ENCODE measurements around the gene CBX4.

The CBX4 gene

GRCh38 chr17:79796444-79796762 lies 42.8 kb downstream of the CBX4 start:
- TF ChIP-seq, protein P1, sequence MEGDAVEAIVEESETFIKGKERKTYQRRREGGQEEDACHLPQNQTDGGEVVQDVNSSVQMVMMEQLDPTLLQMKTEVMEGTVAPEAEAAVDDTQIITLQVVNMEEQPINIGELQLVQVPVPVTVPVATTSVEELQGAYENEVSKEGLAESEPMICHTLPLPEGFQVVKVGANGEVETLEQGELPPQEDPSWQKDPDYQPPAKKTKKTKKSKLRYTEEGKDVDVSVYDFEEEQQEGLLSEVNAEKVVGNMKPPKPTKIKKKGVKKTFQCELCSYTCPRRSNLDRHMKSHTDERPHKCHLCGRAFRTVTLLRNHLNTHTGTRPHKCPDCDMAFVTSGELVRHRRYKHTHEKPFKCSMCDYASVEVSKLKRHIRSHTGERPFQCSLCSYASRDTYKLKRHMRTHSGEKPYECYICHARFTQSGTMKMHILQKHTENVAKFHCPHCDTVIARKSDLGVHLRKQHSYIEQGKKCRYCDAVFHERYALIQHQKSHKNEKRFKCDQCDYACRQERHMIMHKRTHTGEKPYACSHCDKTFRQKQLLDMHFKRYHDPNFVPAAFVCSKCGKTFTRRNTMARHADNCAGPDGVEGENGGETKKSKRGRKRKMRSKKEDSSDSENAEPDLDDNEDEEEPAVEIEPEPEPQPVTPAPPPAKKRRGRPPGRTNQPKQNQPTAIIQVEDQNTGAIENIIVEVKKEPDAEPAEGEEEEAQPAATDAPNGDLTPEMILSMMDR (conservative IDR thresholded peaks at IDR 0.05), result no peak
- H3K27ac ChIP-seq, result peak overlapping the region; percentile 95

DNA sequence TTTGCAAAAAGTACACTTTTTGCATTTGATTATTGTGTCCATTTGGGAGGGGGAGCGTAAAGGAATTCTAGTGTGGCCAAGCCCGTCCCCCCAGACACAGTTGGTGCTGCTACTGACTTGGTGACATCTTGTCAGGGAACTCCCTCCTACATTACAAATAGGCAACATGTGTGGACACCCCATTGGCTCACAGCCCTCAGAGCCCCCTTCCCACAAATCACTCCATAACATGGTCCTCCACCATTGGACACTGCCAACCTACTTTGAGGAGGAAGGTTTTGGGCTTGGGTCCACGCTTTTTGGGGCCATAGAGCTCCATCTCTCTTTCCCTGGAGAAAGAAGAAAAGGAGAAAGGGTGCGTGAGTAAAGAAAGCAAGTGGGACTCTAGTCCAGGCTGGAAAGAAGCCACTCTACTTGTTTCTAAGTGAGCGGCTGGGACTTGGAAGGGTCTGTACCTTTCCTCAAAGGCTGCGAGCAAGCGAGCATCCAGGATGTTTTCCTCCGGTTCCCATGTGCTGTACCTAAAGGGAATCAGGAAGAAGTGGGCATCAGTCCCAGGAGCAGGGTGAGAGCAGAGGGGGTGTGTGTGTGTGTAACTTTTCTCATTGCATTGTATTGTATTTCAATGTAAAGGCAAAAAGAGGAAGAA lies 43.3 kb downstream of the CBX4 start:
- TF ChIP-seq, protein P1 (conservative IDR thresholded peaks at IDR 0.05), result no peak
- peak overlapping the region; percentile 95 for H3K27ac ChIP-seq

DNA sequence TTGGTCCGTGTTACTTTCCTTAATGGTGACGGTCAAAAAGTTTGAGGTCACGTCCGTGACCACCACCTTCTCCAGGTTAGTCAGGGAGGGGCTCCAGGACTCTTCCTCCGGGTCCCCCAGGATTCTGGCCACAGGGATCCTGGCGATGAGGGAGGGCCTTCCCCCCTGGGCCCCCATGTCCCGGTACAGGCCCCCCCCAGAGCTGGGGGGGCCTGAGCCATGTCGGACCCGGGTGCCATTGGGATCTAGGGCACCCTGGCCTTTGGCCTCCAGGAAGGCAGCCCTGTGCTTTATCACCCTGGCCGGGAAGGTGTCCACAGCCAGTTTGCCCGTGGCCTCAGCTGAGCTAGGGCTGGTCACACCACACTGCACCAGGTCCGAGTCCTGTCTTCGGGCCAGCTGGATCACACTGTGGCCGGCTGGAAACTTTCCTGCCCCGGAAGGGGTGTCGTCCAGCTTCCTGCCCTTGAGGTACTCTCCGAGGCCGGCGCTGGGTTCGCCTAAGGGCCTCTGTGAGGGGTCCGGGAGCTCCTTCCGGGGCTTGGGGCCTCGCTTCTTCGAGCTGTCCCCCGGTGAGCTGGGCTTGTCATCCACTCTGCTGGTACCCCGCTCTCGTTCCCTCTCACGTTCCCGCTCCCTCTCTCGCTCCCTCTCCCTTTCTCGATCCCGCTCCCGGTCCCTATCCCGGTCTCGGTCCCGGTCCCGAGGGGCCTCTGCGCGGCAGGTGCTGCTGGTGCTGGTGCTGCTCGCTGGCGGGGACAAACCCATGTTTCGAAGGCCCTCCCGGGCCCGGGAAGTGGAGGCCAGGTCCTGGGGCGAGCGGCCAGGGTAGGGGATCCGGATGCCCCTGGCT lies 44.4 kb downstream of the CBX4 start:
- H3K27ac ChIP-seq, result peak overlapping the region; percentile 95
- TF ChIP-seq, protein P1 (conservative IDR thresholded peaks at IDR 0.05), result no peak

DNA sequence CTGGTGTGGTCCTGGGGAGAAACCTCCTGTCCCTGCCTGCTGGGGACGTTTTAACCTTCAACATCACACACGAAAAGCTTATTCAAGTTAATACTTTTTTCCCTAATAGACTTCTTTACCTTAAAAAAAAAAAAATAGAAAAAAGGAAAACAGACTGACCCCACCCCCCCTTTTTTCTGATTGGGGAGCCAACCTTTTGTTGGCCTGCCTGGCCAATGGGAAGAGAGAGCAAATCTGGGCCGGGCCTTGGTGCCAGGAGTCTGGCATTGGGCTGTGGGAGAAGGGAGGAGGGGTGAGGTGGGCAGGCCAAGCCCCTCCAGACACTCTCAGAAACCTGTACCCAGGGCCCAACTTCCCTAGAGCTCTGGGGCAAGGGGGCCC lies 45.3 kb downstream of the CBX4 start:
- TF ChIP-seq, protein P1 (conservative IDR thresholded peaks at IDR 0.05), result no peak
- H3K27ac ChIP-seq, result peak overlapping the region; percentile 95; the same call in 1 of the 2 replicates

DNA sequence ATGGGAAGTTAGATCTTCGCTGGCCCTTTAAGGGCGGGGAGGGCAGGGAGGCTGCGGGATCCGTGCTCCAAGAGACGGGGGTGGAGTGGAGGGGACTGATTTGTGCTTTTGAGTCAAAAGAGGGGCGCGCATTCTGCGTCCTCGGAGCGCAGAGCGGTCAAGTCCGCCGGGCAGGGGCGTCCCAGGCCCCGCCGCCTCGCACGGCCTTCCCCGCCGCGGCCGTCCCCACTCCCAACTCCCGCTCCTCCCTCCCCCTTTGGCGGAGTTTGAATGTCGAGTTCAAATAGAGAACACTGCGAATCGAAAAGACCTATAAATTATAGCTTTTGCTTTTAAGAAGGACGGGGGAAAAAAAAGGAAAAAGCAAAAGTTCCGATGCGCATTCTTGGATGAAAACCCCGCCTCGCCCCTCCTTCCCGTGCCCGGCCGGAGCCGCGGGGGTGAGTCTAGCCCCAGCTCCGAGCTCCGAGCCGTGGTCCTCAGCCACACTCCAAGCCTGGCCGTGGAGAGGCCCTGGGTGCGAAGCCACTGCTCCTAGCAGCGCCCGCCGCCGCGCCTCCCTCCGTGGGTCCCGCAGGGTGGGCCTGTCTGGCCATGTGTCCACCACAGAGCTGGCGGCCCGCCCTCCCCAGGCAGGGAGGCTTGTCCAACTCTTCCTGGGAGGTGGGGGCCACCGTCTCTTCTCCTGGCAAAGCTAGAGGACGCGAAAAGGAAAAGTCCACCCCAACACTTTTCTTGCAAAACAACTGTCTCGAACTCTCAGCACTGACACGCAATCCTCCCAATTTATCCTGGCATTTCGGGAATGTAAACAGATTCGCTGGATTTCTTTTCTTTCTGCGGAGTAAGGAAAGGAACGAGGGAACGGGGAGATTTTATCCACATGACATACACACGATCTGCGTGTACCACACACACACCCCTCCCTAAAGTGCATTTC lies 46.0 kb downstream of the CBX4 start:
- TF ChIP-seq, protein P1 (conservative IDR thresholded peaks at IDR 0.05), result no peak
- peak overlapping the region; percentile 95; the same call in 1 of the 2 replicates for H3K27ac ChIP-seq

DNA sequence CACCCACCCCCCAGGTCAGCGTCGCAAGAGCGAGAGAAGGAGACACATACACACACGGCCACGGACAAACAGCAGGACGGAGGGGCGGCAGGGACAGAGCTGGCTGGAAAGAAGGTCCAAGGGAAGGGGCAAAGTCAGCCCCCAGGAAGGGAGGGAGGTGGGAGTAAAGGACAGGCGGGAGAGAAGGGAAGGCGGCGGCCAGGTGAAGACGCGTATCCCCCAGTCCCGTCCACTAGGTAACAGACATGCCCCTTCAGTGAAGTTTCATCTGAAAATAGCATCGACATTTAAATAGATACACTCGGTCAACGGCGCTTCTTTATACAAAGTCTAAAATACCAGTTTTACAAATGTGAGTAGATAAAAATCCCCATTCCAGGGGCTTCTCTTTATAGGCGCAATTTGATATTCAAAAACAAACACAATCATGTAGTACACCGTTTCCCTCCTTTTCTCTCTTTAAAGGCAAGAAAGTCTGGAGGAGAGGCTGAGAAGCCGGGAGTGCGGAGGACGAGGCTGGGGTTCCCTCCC lies 46.8 kb downstream of the CBX4 start:
- H3K27ac ChIP-seq, result no peak overlapping the region
- TF ChIP-seq, protein P1 (conservative IDR thresholded peaks at IDR 0.05), result no peak

Measured in VCaP (cell line).